K562 (cell line): Measurements from ENCODE around the gene SLC35G6. TPM values are rescaled to one million over a fixed set of nuclear protein-coding genes. Genes with fewer than 3 reads are reported as not detected.

Experiments
- ARNT ChIP-seq, 2 experiments: fragments of 450-650 bp; IDR thresholded peaks; 2 replicates each; pipeline ENCODE4 v1.6.1; 2016; ENCODE audit warnings: mild to moderate bottlenecking in 1 of 2
- CTBP1 ChIP-seq: fragments of 450-650 bp; IDR thresholded peaks from 2 replicates; pipeline ENCODE4 v1.6.1; 2016; ENCODE audit warnings: borderline replicate concordance
- HSF4 ChIP-seq: fragments of 250-450 bp; sonication (Bioruptor Pico); IDR thresholded peaks from 2 replicates; pipeline ENCODE4 v2.1.2; 2022; ENCODE audit warnings: mild to moderate bottlenecking, moderate library complexity, borderline replicate concordance
- L3MBTL2 ChIP-seq: fragments of 450-650 bp; IDR thresholded peaks from 2 replicates; pipeline ENCODE4 v1.6.1; 2016; ENCODE audit warnings: mild to moderate bottlenecking, moderate library complexity
- MAFF ChIP-seq: IDR thresholded peaks from 2 replicates; pipeline ENCODE4 v1.6.1; 2012; ENCODE audit warnings: low read length, improper control_type of control experiment
- MCM5 ChIP-seq: fragments of 450-650 bp; IDR thresholded peaks from 2 replicates; pipeline ENCODE4 v1.6.1; 2016; ENCODE audit warnings: low read depth
- NRF1 ChIP-seq, 2 experiments: fragments of 450-650 bp; IDR thresholded peaks in 1 of 2; conservative IDR thresholded peaks in 1 of 2; 2 replicates each; pipeline ENCODE4 v1.6.1; 2014; ENCODE audit warnings: mild to moderate bottlenecking in 2 of 2
- PHF8 ChIP-seq: fragments of 200-600 bp; sonication (generic); IDR thresholded peaks from 2 replicates; pipeline ENCODE4 v1.6.1; 2012; ENCODE audit warnings: mixed run types, mild to moderate bottlenecking, inconsistent platforms, low read length, moderate library complexity, borderline replicate concordance
- PREB ChIP-seq: sonication (generic); formaldehyde crosslinking; IDR thresholded peaks from 2 replicates; pipeline ENCODE4 v1.8.1; 2023; ENCODE audit warnings: mild to moderate bottlenecking, missing genetic modification reagents
- RCOR1 ChIP-seq, 2 experiments: IDR thresholded peaks; 2 replicates each; pipeline ENCODE4 v1.6.1; 2012; ENCODE audit warnings: low read depth in 2 of 2, low read length in 2 of 2, borderline replicate concordance in 1 of 2, improper control_type of control experiment in 1 of 2
- SIN3A ChIP-seq, 2 experiments: fragments of 150-350 bp in 1 of 2; IDR thresholded peaks; 2 replicates each; pipeline ENCODE4 v1.6.1; 2011 to 2016; ENCODE audit warnings: borderline replicate concordance in 2 of 2, low read depth in 2 of 2, low read length in 2 of 2, mild to moderate bottlenecking in 2 of 2, moderate library complexity in 2 of 2; ENCODE audit not compliant: control insufficient read depth in 1 of 2
- ZNF407 ChIP-seq: fragments of 450-650 bp; IDR thresholded peaks from 2 replicates; pipeline ENCODE4 v1.6.1; 2016; ENCODE audit warnings: low read depth
- ZNF431 ChIP-seq: sonication (generic); formaldehyde crosslinking; IDR thresholded peaks from 2 replicates; pipeline ENCODE4 v1.8.0; 2022; ENCODE audit warnings: mild to moderate bottlenecking, missing genetic modification reagents
- ZNF699 ChIP-seq: fragments of 250-450 bp; sonication (Bioruptor Pico); IDR thresholded peaks from 2 replicates; pipeline ENCODE4 v1.8.0; 2021; ENCODE audit warnings: mild to moderate bottlenecking, moderate library complexity; ENCODE audit not compliant: insufficient replicate concordance
- polyA plus RNA-seq, 8 experiments: library from polyadenylated mRNA; depleted of rRNA in 4 of 8; stranded (reverse) in 5 of 8; unstranded in 3 of 8; fragments of >200 nt; fragmentation: Nextera tagmentation in 2 of 8; fragmentation: Illumina TruSeq in 1 of 8; extraction: Ambion mirVana in 2 of 8; extraction: Trizol in 1 of 8; gene quantifications; 2 replicates each; pipeline versions ENCODE4 v1.2.1 to v1.2.3, GENCODE V29; 2011 to 2014; ENCODE audit warnings: inconsistent platforms in 1 of 8, missing spikeins in 1 of 8
- total RNA-seq, 7 experiments: library from RNA; depleted of rRNA in 6 of 7; stranded (reverse); fragments of >200 nt in 6 of 7; fragmentation: Illumina TruSeq in 2 of 7; extraction: Trizol in 2 of 7; gene quantifications; 2 replicates each; pipeline versions ENCODE4 v1.2.1 to v1.2.3, GENCODE V29; 2011 to 2021; ENCODE audit warnings: low replicate concordance in 1 of 7
- TF ChIP-seq, protein P1 (sequence below), 3 experiments: fragments of 200-800 bp in 1 of 3; fragments of 250-450 bp in 1 of 3; fragments of 450-650 bp in 1 of 3; sonication (Bioruptor Pico) in 1 of 3; sonication (Bioruptor generic) in 1 of 3; formaldehyde crosslinking in 1 of 3; IDR thresholded peaks; 2 replicates each; pipeline versions ENCODE4 v1.6.1 to v1.8.0; 2016 to 2022; ENCODE audit warnings: mild to moderate bottlenecking in 2 of 3, missing genetic modification characterization in 2 of 3, missing compliant biosample characterization in 1 of 3, moderate library complexity in 1 of 3

Gene SLC35G6
- total and polyA plus RNA-seq, 9 of the 15 experiments (the other 6 are each of a cell fraction or from before 2014, with no cell fraction given), result not detected

DNA sequence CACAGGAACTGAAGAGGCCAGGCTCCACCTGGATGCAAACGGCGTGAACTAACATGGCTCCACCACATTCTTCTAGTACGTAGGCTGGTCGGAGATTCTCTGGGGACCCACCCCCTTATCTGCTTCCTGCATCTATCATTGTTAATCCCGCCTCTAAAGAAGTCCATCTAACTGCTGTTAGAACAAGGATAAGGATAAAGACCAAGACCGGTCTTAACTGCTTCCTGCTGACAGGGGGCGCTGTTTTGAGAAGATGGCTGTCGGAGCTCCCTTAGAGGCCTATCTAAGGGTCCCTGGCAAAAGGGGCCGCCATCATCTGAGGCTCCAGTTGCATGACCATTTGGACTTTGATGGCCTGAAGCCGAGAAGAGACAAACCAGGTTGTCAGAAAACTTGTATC lies 41.8 kb downstream of the SLC35G6 start (continued):
- TF ChIP-seq CTBP1 (peak; percentile 21; the same call in 1 of the 2 replicates), NRF1 (conservative IDR thresholded peaks at IDR 0.05 in 1 of 2, IDR thresholded peaks at IDR 0.05 in 1 of 2) (no peak), SIN3A (IDR thresholded peaks at IDR 0.05; ENCODE audit: borderline replicate concordance in 2 of 2, control insufficient read depth in 1 of 2, low read depth in 2 of 2, low read length in 2 of 2) (no peak), MAFF (no peak), L3MBTL2 (no peak), HSF4 (CRISPR knock-in tag) (no peak), ARNT (IDR thresholded peaks at IDR 0.05) (no peak), PHF8 (no peak), RCOR1 (IDR thresholded peaks at IDR 0.05; ENCODE audit: borderline replicate concordance in 1 of 2, low read depth in 2 of 2, low read length in 2 of 2) (0 out of 4 replicates have a peak, but pooled peaks of 1 of the 2 experiments have one; percentile 23), ZNF699 (CRISPR knock-in tag) (no peak), ZNF407 (no peak), PREB (CRISPR knock-in tag) (no peak), ZNF431 (no peak), MCM5 (no peak)
- TF ChIP-seq, protein P1, sequence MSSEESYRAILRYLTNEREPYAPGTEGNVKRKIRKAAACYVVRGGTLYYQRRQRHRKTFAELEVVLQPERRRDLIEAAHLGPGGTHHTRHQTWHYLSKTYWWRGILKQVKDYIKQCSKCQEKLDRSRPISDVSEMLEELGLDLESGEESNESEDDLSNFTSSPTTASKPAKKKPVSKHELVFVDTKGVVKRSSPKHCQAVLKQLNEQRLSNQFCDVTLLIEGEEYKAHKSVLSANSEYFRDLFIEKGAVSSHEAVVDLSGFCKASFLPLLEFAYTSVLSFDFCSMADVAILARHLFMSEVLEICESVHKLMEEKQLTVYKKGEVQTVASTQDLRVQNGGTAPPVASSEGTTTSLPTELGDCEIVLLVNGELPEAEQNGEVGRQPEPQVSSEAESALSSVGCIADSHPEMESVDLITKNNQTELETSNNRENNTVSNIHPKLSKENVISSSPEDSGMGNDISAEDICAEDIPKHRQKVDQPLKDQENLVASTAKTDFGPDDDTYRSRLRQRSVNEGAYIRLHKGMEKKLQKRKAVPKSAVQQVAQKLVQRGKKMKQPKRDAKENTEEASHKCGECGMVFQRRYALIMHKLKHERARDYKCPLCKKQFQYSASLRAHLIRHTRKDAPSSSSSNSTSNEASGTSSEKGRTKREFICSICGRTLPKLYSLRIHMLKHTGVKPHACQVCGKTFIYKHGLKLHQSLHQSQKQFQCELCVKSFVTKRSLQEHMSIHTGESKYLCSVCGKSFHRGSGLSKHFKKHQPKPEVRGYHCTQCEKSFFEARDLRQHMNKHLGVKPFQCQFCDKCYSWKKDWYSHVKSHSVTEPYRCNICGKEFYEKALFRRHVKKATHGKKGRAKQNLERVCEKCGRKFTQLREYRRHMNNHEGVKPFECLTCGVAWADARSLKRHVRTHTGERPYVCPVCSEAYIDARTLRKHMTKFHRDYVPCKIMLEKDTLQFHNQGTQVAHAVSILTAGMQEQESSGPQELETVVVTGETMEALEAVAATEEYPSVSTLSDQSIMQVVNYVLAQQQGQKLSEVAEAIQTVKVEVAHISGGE (CRISPR knock-in tag; IDR thresholded peaks at IDR 0.05), result no peak
